ENCODE measurements around the gene PTPRD.

Gene PTPRD

GRCh38 chr9:8694983-8695588 is 1917.7 kb downstream of the PTPRD start:
- no peak for DNase-seq

- no peak for DNase-seq
These were observed 1919.3 kb downstream of the PTPRD start for GRCh38 chr9:8693464-8693863.

GRCh38 chr9:8686516-8686915 is 1926.3 kb downstream of the PTPRD start:
- DNase-seq = no peak

GRCh38 chr9:8685825-8686224 is 1927.0 kb downstream of the PTPRD start:
- DNase-seq = no peak

- DNase-seq = no peak
These were observed 1927.7 kb downstream of the PTPRD start for GRCh38 chr9:8684978-8685708.

GRCh38 chr9:8683496-8683895 is 1929.3 kb downstream of the PTPRD start:
- DNase-seq = no peak

GRCh38 chr9:8680658-8681057 is 1932.1 kb downstream of the PTPRD start:
- no peak for DNase-seq

GRCh38 chr9:8680157-8680556 is 1932.6 kb downstream of the PTPRD start:
- DNase-seq = no peak

GRCh38 chr9:8679371-8679822 is 1933.4 kb downstream of the PTPRD start:
- no peak for DNase-seq

- no peak for DNase-seq
These were observed 1935.1 kb downstream of the PTPRD start for GRCh38 chr9:8677741-8678140.

- no peak for DNase-seq
These were observed 1938.3 kb downstream of the PTPRD start for GRCh38 chr9:8674536-8674935.

- no peak for DNase-seq
These were observed 1939.0 kb downstream of the PTPRD start for GRCh38 chr9:8673830-8674229.

GRCh38 chr9:8670751-8671150 is 1942.1 kb downstream of the PTPRD start:
- DNase-seq = no peak

- no peak for DNase-seq
These were observed 1944.1 kb downstream of the PTPRD start for GRCh38 chr9:8668751-8669150.

GRCh38 chr9:8668231-8668630 is 1944.6 kb downstream of the PTPRD start:
- no peak for DNase-seq

- DNase-seq = no peak
These were observed 1946.7 kb downstream of the PTPRD start for GRCh38 chr9:8666060-8666459.

GRCh38 chr9:8660383-8660782 is 1952.4 kb downstream of the PTPRD start:
- no peak for DNase-seq

GRCh38 chr9:8659108-8659507 is 1953.7 kb downstream of the PTPRD start:
- DNase-seq = no peak

GRCh38 chr9:8655071-8655470 is 1957.7 kb downstream of the PTPRD start:
- no peak for DNase-seq

- no peak for DNase-seq
These were observed 1958.9 kb downstream of the PTPRD start for GRCh38 chr9:8653855-8654254.

GRCh38 chr9:8653111-8653510 is 1959.7 kb downstream of the PTPRD start:
- DNase-seq = no peak

- DNase-seq = no peak
These were observed 1960.5 kb downstream of the PTPRD start for GRCh38 chr9:8652255-8652654.

GRCh38 chr9:8651846-8652215 is 1961.0 kb downstream of the PTPRD start:
- no peak for DNase-seq

GRCh38 chr9:8651070-8651845 is 1961.5 kb downstream of the PTPRD start:
- no peak for DNase-seq
